Measurements from ENCODE around the gene DCDC2C.

The DCDC2C gene

DNA sequence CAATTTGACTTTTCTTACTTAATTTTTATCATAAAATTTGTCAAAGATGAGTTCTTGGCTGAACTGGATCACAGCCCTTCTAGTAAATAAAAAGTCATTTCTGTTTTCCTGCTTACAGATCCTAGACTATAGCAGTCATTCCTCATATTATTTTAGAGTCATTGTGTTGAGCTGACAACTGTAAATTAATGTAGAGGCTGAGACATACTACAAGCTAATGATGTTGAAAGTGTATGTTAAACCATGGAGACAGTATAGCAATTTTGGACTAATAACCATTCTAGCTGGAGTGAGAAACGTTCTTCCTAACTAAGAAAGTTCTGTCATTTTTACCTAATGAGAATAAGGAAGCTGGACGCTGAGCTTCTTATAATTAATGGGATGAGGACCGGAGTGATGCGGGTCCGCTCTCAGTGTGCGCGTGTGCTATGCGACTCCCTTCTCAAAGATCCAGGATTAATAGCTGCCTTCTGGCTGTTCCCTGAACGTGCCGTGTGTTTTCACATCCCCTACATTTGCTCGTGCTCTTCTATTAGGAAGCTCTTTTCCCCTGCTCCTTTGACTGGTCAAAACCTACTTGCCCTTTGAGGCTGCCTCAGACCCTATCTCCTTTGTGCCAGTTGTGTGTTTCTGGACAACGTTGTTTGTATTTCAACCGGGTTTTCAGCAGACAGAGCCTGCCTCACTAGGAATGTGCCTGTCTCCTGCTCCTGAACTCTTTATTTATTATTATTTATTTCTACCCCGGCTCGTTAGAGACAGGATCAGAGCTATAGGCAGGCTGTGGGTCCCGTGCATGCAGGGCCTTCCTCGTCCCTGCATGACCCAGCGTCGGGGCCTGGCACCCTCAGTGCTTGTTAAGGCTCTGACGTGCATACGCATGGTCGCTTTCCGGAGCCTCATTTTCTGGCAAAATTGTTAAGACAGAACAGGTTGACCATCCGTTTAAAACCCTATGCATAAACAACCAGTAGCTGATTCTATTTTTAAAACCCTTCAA, 182.6 kb downstream of the DCDC2C start:
- H3K4me2 ChIP-seq (ENCODE audit: insufficient read depth, low read length), result no peak overlapping the region
- no peaks in the 10 kb centered on the region for H3K27me3 ChIP-seq (ENCODE audit: insufficient read depth, low read length, poor library complexity)
- no peak for TF ChIP-seq EZH2 (IDR thresholded peaks at IDR 0.05; ENCODE audit: borderline replicate concordance, low read depth, low read length, severe bottlenecking)
- TF ChIP-seq, protein P1, sequence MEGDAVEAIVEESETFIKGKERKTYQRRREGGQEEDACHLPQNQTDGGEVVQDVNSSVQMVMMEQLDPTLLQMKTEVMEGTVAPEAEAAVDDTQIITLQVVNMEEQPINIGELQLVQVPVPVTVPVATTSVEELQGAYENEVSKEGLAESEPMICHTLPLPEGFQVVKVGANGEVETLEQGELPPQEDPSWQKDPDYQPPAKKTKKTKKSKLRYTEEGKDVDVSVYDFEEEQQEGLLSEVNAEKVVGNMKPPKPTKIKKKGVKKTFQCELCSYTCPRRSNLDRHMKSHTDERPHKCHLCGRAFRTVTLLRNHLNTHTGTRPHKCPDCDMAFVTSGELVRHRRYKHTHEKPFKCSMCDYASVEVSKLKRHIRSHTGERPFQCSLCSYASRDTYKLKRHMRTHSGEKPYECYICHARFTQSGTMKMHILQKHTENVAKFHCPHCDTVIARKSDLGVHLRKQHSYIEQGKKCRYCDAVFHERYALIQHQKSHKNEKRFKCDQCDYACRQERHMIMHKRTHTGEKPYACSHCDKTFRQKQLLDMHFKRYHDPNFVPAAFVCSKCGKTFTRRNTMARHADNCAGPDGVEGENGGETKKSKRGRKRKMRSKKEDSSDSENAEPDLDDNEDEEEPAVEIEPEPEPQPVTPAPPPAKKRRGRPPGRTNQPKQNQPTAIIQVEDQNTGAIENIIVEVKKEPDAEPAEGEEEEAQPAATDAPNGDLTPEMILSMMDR (IDR thresholded peaks at IDR 0.05; ENCODE audit: borderline replicate concordance, extremely low read depth, low read length, poor library complexity, severe bottlenecking), result no peak

DNA sequence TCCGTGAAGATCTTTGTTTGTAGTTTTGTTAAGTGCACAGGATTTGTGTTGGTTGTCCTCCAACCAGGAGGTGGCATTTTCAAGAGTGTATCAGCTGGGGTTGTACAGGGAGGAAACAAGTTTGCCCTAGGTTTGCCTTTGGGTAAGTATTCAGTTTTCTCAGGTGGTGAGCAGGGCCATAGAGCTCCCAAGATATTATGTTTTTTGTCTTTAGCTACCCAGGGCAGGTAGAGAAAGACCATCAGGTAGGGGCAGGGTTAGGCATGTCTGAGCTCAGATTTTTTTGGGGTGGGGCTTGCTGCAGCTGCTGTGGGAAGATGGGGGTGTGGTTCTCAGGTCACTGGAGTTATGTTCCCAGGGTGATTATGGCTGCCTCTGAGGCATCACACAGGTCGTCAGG, 191.6 kb downstream of the DCDC2C start:
- no peak for TF ChIP-seq EZH2 (IDR thresholded peaks at IDR 0.05; ENCODE audit: borderline replicate concordance, low read depth, low read length, severe bottlenecking)
- TF ChIP-seq, protein P1 (IDR thresholded peaks at IDR 0.05; ENCODE audit: borderline replicate concordance, extremely low read depth, low read length, poor library complexity, severe bottlenecking), result no peak
- no peaks in the 10 kb centered on the region for H4K20me1 ChIP-seq (ENCODE audit: insufficient read depth, low read length)
- no peaks in the 10 kb centered on the region for H3K9me3 ChIP-seq (ENCODE audit: insufficient read depth, low read length, severe bottlenecking)
- no peak overlapping the region for H3K27ac ChIP-seq (ENCODE audit: low read length)
- H3K36me3 ChIP-seq (ENCODE audit: insufficient read depth, low read length), result no peaks in the 10 kb centered on the region
- H3K4me3 ChIP-seq (ENCODE audit: low read depth in 1 of 2, low read length in 2 of 2), result no peak overlapping the region
- no peak overlapping the region for H3K9ac ChIP-seq (ENCODE audit: low read depth, low read length)
- DNase-seq (no peak), ATAC-seq (ENCODE audit: insufficient read depth, low read depth) (no peak)
- H3K4me1 ChIP-seq (ENCODE audit: insufficient read depth, low read length), result peaks cover 4% of the 10 kb centered on the region; the same call in 1 of the 2 replicates
- H2AFZ ChIP-seq (ENCODE audit: low read depth, low read length), result no peak overlapping the region
- no peaks in the 10 kb centered on the region for H3K79me2 ChIP-seq (ENCODE audit: insufficient read depth, low read length)
- H3K4me2 ChIP-seq (ENCODE audit: insufficient read depth, low read length), result no peak overlapping the region
- H3K27me3 ChIP-seq (ENCODE audit: insufficient read depth, low read length, poor library complexity), result no peaks in the 10 kb centered on the region

More for the DNA sequence above, 182.6 kb downstream of the DCDC2C start:
- DNase-seq (no peak), ATAC-seq (ENCODE audit: insufficient read depth, low read depth) (no peak)
- Histone ChIP-seq H3K9me3 (ENCODE audit: insufficient read depth, low read length, severe bottlenecking) (no peaks in the 10 kb centered on the region), H3K79me2 (ENCODE audit: insufficient read depth, low read length) (no peaks in the 10 kb centered on the region), H4K20me1 (ENCODE audit: insufficient read depth, low read length) (no peaks in the 10 kb centered on the region), H3K9ac (ENCODE audit: low read depth, low read length) (no peak overlapping the region), H3K4me1 (ENCODE audit: insufficient read depth, low read length) (no peaks in the 10 kb centered on the region), H2AFZ (ENCODE audit: low read depth, low read length) (no peak overlapping the region), H3K27ac (ENCODE audit: low read length) (no peak overlapping the region), H3K4me3 (ENCODE audit: low read depth in 1 of 2, low read length in 2 of 2) (no peak overlapping the region), H3K36me3 (ENCODE audit: insufficient read depth, low read length) (no peaks in the 10 kb centered on the region)
